ENCODE data around the gene MDP1. TPM values are rescaled to one million over a fixed set of nuclear protein-coding genes. Genes with fewer than 3 reads are reported as not detected.

The MDP1 gene
- total RNA-seq, 1 donor from 2014 or later, result 17.4 TPM

GRCh38 chr14:24235804-24236688, 20.2 kb upstream of the MDP1 start:
- Mint-ChIP-seq H3K4me3 (ENCODE audit: unreplicated experiment) (peak overlapping the region; percentile 40), H3K4me1 (ENCODE audit: unreplicated experiment) (peaks cover 17% of the 10 kb centered on the region), H3K36me3 (ENCODE audit: low read depth, unreplicated experiment) (peaks cover 42% of the 10 kb centered on the region)

GRCh38 chr14:24234095-24235005, 18.5 kb upstream of the MDP1 start:
- peak overlapping the region; percentile 80 for H3K4me3 Mint-ChIP-seq (ENCODE audit: unreplicated experiment)
- no peak for DNase-seq (ENCODE audit: low spot score)

More at GRCh38 chr14:24235804-24236688, 20.2 kb upstream of the MDP1 start:
- Mint-ChIP-seq H3K27ac (ENCODE audit: unreplicated experiment) (no peak overlapping the region), H3K27me3 (ENCODE audit: unreplicated experiment) (peaks cover 6% of the 10 kb centered on the region), H3K9me3 (ENCODE audit: unreplicated experiment) (no peaks in the 10 kb centered on the region)
- no peak for TF ChIP-seq CTCF (IDR thresholded peaks at IDR 0.05; ENCODE audit: unreplicated experiment)
- DNase-seq (ENCODE audit: low spot score), result no peak

GRCh38 chr14:24233538-24233866, 17.6 kb upstream of the MDP1 start:
- H3K9me3 Mint-ChIP-seq (ENCODE audit: unreplicated experiment), result no peaks in the 10 kb centered on the region
- H3K27ac Mint-ChIP-seq (ENCODE audit: unreplicated experiment), result peak overlapping the region; percentile 94
- peaks cover 2% of the 10 kb centered on the region for H3K27me3 Mint-ChIP-seq (ENCODE audit: unreplicated experiment)
- H3K4me1 Mint-ChIP-seq (ENCODE audit: unreplicated experiment), result peaks cover 18% of the 10 kb centered on the region
- no peak for DNase-seq (ENCODE audit: low spot score)
- H3K36me3 Mint-ChIP-seq (ENCODE audit: low read depth, unreplicated experiment), result peaks cover 32% of the 10 kb centered on the region
- peak overlapping the region; percentile 98 for H3K4me3 Mint-ChIP-seq (ENCODE audit: unreplicated experiment)
- no peak for TF ChIP-seq CTCF (IDR thresholded peaks at IDR 0.05; ENCODE audit: unreplicated experiment)

More at GRCh38 chr14:24234095-24235005, 18.5 kb upstream of the MDP1 start:
- Mint-ChIP-seq H3K4me1 (ENCODE audit: unreplicated experiment) (peaks cover 18% of the 10 kb centered on the region), H3K27me3 (ENCODE audit: unreplicated experiment) (peaks cover 2% of the 10 kb centered on the region), H3K9me3 (ENCODE audit: unreplicated experiment) (no peaks in the 10 kb centered on the region), H3K36me3 (ENCODE audit: low read depth, unreplicated experiment) (peaks cover 32% of the 10 kb centered on the region), H3K27ac (ENCODE audit: unreplicated experiment) (no peak overlapping the region)
- no peak for TF ChIP-seq CTCF (IDR thresholded peaks at IDR 0.05; ENCODE audit: unreplicated experiment)

- Mint-ChIP-seq H3K9me3 (ENCODE audit: unreplicated experiment) (no peaks in the 10 kb centered on the region), H3K4me1 (ENCODE audit: unreplicated experiment) (peaks cover 18% of the 10 kb centered on the region), H3K4me3 (ENCODE audit: unreplicated experiment) (peak within 1 kb of the TSS; percentile 98), H3K36me3 (ENCODE audit: low read depth, unreplicated experiment) (peaks cover 27% of the 10 kb centered on the region), H3K27ac (ENCODE audit: unreplicated experiment) (peak within 1 kb of the TSS; percentile 94), H3K27me3 (ENCODE audit: unreplicated experiment) (peaks cover 2% of the 10 kb centered on the region)
- TF ChIP-seq CTCF (IDR thresholded peaks at IDR 0.05; ENCODE audit: unreplicated experiment), result no peak
- no peak for DNase-seq (ENCODE audit: low spot score)
Observed at GRCh38 chr14:24232645-24233537, 17.0 kb upstream of the MDP1 start, which contains the start of gene GMPR2. Gene GMPR2, plus strand, starts transcription at chr14:24232929. Its CDS starts 325 bp downstream, at chr14:24233254.

All from endothelial cell (in vitro differentiated cells).